Measurements from ENCODE around the gene TBPL2. TPM values are rescaled to one million over a fixed set of nuclear protein-coding genes. Genes with fewer than 3 reads are reported as not detected.
"Not testable (repeated sequence)": the region's sequence is repeated elsewhere in the genome, so short reads cannot be mapped to it uniquely, and the experiment has no call there.

The TBPL2 gene
- total RNA-seq, 6 experiments from 2014 or later = not detected

DNA sequence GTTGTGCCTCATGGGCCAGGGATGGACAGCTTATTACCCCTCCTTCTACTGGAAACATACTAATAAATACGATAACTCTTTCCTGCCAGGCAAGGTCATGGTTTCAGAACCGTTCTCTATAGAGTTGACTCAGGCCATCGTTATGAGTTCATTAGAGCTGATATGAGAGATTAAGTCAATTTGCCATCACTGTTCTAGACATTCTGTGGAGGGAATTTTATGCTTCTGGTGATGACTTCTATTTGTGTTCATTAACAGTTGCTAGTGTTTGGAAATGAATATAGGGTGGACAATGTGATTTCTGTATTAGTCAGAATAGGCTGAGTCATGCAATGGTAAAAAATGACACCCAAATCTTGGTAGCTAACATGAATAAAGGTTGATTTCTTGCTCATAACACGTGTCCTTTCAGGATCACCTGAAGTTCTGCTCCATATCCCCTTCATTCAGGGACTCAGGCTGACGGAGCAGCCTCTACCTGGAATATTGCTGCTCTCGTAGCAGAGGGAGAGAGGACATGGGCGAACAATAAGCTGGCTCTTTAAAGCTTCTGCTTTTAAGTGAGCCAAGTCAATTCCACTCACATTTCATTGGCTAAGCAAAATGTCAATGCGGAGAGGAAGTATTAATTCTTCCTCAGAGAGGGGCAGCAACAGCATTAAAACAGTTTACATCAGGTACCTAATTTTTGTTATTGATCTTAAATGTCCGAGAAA lies 18.5 kb upstream of the TBPL2 start:
- no peaks in the 10 kb centered on the region for H3K4me1 ChIP-seq
- no peaks in the 10 kb centered on the region for H3K9me3 ChIP-seq
- WGBS (ENCODE audit: insufficient coverage, low coverage, low lambda C conversion rate, missing lambda C conversion rate) = 50% methylated on average over 9 of the region's 9 CpGs
- no peak for TF ChIP-seq POLR2A (IDR thresholded peaks at IDR 0.05)
- TF ChIP-seq, protein P1, sequence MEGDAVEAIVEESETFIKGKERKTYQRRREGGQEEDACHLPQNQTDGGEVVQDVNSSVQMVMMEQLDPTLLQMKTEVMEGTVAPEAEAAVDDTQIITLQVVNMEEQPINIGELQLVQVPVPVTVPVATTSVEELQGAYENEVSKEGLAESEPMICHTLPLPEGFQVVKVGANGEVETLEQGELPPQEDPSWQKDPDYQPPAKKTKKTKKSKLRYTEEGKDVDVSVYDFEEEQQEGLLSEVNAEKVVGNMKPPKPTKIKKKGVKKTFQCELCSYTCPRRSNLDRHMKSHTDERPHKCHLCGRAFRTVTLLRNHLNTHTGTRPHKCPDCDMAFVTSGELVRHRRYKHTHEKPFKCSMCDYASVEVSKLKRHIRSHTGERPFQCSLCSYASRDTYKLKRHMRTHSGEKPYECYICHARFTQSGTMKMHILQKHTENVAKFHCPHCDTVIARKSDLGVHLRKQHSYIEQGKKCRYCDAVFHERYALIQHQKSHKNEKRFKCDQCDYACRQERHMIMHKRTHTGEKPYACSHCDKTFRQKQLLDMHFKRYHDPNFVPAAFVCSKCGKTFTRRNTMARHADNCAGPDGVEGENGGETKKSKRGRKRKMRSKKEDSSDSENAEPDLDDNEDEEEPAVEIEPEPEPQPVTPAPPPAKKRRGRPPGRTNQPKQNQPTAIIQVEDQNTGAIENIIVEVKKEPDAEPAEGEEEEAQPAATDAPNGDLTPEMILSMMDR (IDR thresholded peaks at IDR 0.05) = no peak
- intact Hi-C loops (cut with DNase I) = no loop called here
- DNase-seq (no peak), ATAC-seq (peak in 1 of 4 donors; percentile 20)
- H3K36me3 ChIP-seq = no peaks in the 10 kb centered on the region
- H3K27me3 ChIP-seq = no peaks in the 10 kb centered on the region
- H3K4me3 ChIP-seq = no peak overlapping the region
- no peak overlapping the region for H3K27ac ChIP-seq

DNA sequence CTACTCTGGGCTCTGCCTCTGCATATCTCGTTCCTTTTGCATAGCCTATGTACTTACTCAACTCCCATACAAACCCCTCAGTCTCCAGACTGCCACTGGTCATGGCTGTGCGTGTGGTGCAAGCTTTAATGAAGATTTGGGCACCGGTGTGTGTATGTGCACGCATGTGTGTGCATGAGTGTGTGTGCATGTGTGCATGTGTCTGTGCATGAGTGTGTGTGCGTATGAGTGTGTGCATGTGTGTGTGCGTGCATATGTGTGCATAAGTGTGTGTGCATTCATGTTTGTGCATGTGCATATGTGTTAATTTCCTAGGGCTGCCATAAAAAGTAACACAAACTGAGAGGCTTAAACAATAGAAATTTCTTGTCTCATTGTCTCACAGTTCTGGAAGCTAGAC lies 17.1 kb upstream of the TBPL2 start:
- intact Hi-C loops (cut with DNase I) = no loop called here
- TF ChIP-seq POLR2A (IDR thresholded peaks at IDR 0.05) = no peak
- TF ChIP-seq, protein P1 (IDR thresholded peaks at IDR 0.05) = no peak
- WGBS (ENCODE audit: insufficient coverage, low coverage, low lambda C conversion rate, missing lambda C conversion rate) = 64% methylated on average over 6 of the region's 6 CpGs

DNA sequence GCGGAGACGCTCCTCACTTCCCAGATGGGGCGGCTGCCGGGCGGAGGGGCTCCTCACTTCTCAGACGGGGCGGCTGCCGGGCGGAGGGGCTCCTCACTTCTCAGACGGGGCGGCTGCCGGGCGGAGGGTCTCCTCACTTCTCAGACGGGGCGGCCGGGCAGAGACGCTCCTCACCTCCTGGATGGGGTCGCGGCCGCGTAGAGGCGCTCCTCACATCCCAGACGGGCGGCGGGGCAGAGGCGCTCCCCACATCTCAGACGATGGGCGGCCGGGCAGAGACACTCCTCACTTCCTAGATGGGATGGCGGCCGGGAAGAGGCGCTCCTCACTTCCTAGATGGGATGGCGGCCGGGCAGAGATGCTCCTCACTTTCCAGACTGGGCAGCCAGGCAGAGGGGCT lies 16.0 kb upstream of the TBPL2 start:
- H3K9me3 ChIP-seq; DNase-seq; H3K27ac ChIP-seq; ATAC-seq; H3K27me3 ChIP-seq; H3K4me1 ChIP-seq; intact Hi-C loops (cut with DNase I); H3K36me3 ChIP-seq; H3K4me3 ChIP-seq: not testable (repeated sequence)
- no CpG with 5 or more reads among the region's 34 CpGs for WGBS (ENCODE audit: insufficient coverage, low coverage, low lambda C conversion rate, missing lambda C conversion rate)

More for the DNA sequence above, 17.1 kb upstream of the TBPL2 start:
- DNase-seq (no peak), ATAC-seq (no peak)
- H3K4me3 ChIP-seq = no peak overlapping the region
- H3K9me3 ChIP-seq = no peaks in the 10 kb centered on the region
- H3K27ac ChIP-seq = no peak overlapping the region
- H3K36me3 ChIP-seq = no peaks in the 10 kb centered on the region
- no peaks in the 10 kb centered on the region for H3K27me3 ChIP-seq
- no peaks in the 10 kb centered on the region for H3K4me1 ChIP-seq

DNA sequence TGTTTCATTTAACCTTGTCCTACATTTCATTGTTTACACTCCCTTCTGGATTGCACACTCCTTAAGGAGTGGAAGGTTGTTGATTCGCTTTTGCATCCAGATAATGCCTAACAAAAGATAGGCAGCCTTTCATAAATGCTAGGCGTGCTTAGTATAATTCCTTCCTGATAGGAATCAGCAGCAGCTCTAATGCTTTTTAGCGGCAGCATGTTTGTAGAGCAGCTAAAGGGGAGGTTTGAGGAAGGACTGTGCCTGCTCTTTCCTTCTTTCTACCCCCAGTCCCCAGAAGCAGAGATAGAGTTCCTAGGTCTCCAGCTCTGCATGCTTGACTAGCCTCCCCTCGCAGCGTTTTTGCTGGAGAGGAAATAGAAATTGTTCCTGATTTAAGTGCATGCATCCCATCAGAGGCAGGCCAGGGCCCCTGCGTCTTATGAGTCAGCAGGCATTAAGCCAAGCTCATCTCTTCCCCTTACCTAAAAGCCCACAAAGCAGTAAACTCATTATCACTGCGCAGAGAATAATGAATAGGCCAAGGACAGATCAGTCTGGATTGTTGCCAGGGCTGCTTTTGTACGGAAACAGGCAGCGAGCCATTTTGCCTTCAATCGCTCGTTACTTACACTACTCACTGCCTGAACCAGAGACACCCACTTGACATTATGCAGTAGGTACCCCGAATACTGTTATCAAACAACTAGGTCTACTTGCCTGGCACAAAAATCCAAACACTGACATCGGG lies 14.0 kb upstream of the TBPL2 start:
- 43% methylated on average over 12 of the region's 13 CpGs for WGBS (ENCODE audit: insufficient coverage, low coverage, low lambda C conversion rate, missing lambda C conversion rate)
- DNase-seq = peak in 1 of 3 donors; percentile 33
- intact Hi-C loops (cut with DNase I) = no loop called here
- H3K27me3 ChIP-seq = no peaks in the 10 kb centered on the region
- no peaks in the 10 kb centered on the region for H3K9me3 ChIP-seq
- no peak overlapping the region for H3K4me3 ChIP-seq
- no peaks in the 10 kb centered on the region for H3K4me1 ChIP-seq
- no peaks in the 10 kb centered on the region for H3K36me3 ChIP-seq
- ATAC-seq = peak; percentile 61 to 87 (median 73)
- no peak overlapping the region for H3K27ac ChIP-seq
- TF ChIP-seq POLR2A (IDR thresholded peaks at IDR 0.05) = no peak
- TF ChIP-seq, protein P1 (IDR thresholded peaks at IDR 0.05) = no peak

DNA sequence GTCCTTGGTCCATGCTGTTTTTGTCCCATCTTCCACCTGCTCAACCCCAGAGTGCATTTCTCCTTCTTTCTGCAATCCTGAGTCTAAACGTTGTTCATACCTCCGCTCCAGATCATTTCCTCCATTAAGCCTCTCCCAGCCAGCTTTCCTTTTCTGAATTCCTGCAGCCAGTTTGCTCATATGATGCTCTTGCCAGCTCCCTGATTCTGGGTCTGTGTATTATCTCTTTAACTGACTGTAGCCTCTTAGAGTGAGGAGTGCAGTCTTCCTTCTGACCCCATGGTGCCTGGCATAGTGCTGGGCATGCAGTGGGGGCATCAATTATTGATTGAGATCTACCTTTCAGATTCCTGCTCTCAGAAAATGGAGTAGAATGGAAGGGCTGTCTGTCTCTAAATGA lies 11.5 kb upstream of the TBPL2 start:
- H3K4me1 ChIP-seq = no peaks in the 10 kb centered on the region
- WGBS (ENCODE audit: insufficient coverage, low coverage, low lambda C conversion rate, missing lambda C conversion rate) = 59% methylated on average over 2 of the region's 2 CpGs
- H3K36me3 ChIP-seq = no peaks in the 10 kb centered on the region
- no peak for TF ChIP-seq POLR2A (IDR thresholded peaks at IDR 0.05)
- TF ChIP-seq, protein P1 (IDR thresholded peaks at IDR 0.05) = no peak
- DNase-seq = no peak
- H3K9me3 ChIP-seq = no peaks in the 10 kb centered on the region
- ATAC-seq = no peak
- intact Hi-C loops (cut with DNase I) = no loop called here
- no peaks in the 10 kb centered on the region for H3K27me3 ChIP-seq
- no peak overlapping the region for H3K4me3 ChIP-seq
- H3K27ac ChIP-seq = no peak overlapping the region

Measured in right lobe of liver (tissue), 6 donors.